ENCODE measurements around the gene TNS2.

- no peak for TF ChIP-seq POLR2AphosphoS5 (IDR thresholded peaks at IDR 0.05; ENCODE audit: low read depth, low read length)
- TF ChIP-seq POLR2A (IDR thresholded peaks at IDR 0.05; ENCODE audit: low read depth, low read length): no peak
- no peak for TF ChIP-seq TAF1 (IDR thresholded peaks at IDR 0.05; ENCODE audit: low read depth, low read length)
- TF ChIP-seq SPI1 (IDR thresholded peaks at IDR 0.05; ENCODE audit: low read depth, low read length): no peak
- no peak for TF ChIP-seq POU2F2 (IDR thresholded peaks at IDR 0.05; ENCODE audit: low read depth, low read length)
- no peak for TF ChIP-seq PAX5 (IDR thresholded peaks at IDR 0.05; ENCODE audit: insufficient read depth, low read length, severe bottlenecking)
These were observed 24.6 kb downstream of the TNS2 start for GRCh38 chr12:53074283-53074998.

Data from GM12891 (cell line).